Measurements from ENCODE around the gene SYCE3. TPM values are rescaled to one million over a fixed set of nuclear protein-coding genes. Genes with fewer than 3 reads are reported as not detected.
"Not testable (repeated sequence)": the region's sequence is repeated elsewhere in the genome, so short reads cannot be mapped to it uniquely, and the experiment has no call there.

SYCE3 gene
- total and polyA plus RNA-seq, 8 donors: 0.45 to 0.80 (median 0.63) TPM; not detected in 5

GRCh38 chr22:50537765-50538164 lies 25.0 kb downstream of the SYCE3 start:
- Histone ChIP-seq H3K36me3 (no peaks in the 10 kb centered on the region), H3K4me1 (peaks cover 0 to 28% (median 7%) of the 10 kb centered on the region in 3 donors), H3K4me3 (no peak overlapping the region), H3K27me3 (peaks cover 0 to under 1% (median 0%) of the 10 kb centered on the region in 4 donors), H3K9me3 (no peaks in the 10 kb centered on the region), H3K27ac (peak overlapping the region in 2 of 4 donors; percentile 92 to 98)
- intact Hi-C loops (cut with DNase I): no loop called here
- WGBS, 2 donors: 80 to 86% methylated on average over 13 of the region's 13 CpGs
- ATAC-seq (no peak), DNase-seq (no peak), FAIRE-seq (no peak)
- no peak for TF ChIP-seq CTCF (IDR thresholded peaks at IDR 0.05)

- 65 to 67% methylated on average over 3 of the region's 3 CpGs for WGBS, 2 donors
- no peak for TF ChIP-seq CTCF (IDR thresholded peaks at IDR 0.05)
- no peak for DNase-seq
- H3K4me1 ChIP-seq: peaks cover 4 to 34% (median 7%) of the 10 kb centered on the region in 3 donors
- H3K9me3 ChIP-seq: no peaks in the 10 kb centered on the region
- ATAC-seq: no peak
- intact Hi-C loops (cut with DNase I): no loop called here
- no peak overlapping the region for H3K4me3 ChIP-seq
- no peak for FAIRE-seq
- no peak overlapping the region for H3K27ac ChIP-seq
- no peaks in the 10 kb centered on the region for H3K36me3 ChIP-seq
- peaks cover 0 to 3% (median 0%) of the 10 kb centered on the region in 4 donors for H3K27me3 ChIP-seq
Observed at GRCh38 chr22:50536226-50536625, 26.5 kb downstream of the SYCE3 start.

GRCh38 chr22:50535113-50535512 lies 27.6 kb downstream of the SYCE3 start:
- Histone ChIP-seq H3K4me3 (no peak overlapping the region), H3K4me1 (peaks cover 7 to 34% (median 15%) of the 10 kb centered on the region in 3 donors), H3K9me3 (no peaks in the 10 kb centered on the region), H3K27ac (peak overlapping the region in 1 of 4 donors; percentile 22), H3K27me3 (peaks cover 0 to 9% (median 0%) of the 10 kb centered on the region in 4 donors), H3K36me3 (no peaks in the 10 kb centered on the region)
- intact Hi-C loops (cut with DNase I): no loop called here
- FAIRE-seq: no peak
- peak in 1 of 6 donors; percentile 10 for DNase-seq
- no peak for ATAC-seq
- TF ChIP-seq CTCF (IDR thresholded peaks at IDR 0.05): no peak
- WGBS, 2 donors: 70 to 81% methylated on average over 7 to 8 of the region's 8 CpGs

GRCh38 chr22:50533856-50534711 lies 28.6 kb downstream of the SYCE3 start:
- H3K4me3 ChIP-seq; FAIRE-seq; ATAC-seq; H3K36me3 ChIP-seq; H3K9me3 ChIP-seq; H3K27me3 ChIP-seq; intact Hi-C loops (cut with DNase I): not testable (repeated sequence)
- WGBS, 2 donors: 56 to 71% methylated on average over 21 of the region's 21 CpGs
- peaks cover 3 to 28% (median 15%) of the 10 kb centered on the region in 3 donors for H3K4me1 ChIP-seq
- DNase-seq: peak in 1 of 6 donors; percentile 54
- H3K27ac ChIP-seq: peak overlapping the region in 2 of 4 donors; percentile 22 to 94

DNA sequence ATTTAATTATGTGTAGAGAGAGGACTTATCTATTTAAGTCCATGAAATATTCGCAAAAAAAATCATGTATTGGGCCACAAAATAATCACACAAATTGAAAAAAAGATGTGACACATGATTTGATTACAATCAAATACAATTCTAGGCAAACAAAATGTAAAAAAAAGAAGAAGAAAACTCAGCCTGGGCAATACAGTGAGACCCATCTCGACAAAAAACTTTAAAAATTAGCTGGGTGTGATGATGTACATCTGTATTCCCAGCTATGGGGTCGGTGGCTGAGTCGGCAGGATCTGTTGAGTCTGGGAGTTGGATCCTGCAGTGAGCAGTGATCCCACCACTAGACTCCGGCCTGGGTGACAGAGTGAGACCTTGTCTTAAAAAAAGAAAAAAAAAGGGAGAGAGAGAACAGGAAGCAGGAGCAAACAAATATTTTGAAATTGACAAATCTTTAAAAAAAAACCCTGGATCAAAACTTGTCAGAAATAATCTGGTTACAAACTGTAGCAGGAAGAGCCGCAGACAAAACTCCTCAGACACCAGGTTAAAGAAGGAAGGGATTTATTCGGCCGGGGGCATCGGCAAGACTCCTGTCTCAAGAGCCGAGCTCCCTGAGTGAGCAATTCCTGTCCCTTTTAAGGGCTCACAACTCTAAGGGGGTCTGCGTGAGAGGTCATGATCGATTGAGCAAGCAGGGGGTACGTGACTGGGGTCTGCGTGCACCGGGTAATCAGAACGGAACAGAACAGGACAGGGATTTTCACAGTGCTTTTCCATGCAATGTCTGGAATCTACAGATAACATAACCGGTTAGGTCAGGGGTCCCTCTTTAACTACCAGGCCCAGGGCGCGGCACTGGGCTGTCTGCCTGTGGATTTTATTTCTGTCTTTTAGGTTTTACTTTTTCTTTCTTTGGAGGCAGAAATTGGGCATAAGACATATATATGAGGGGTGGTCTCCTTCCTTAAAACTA lies 29.6 kb downstream of the SYCE3 start:
- intact Hi-C loops (cut with DNase I): no loop called here
- no peaks in the 10 kb centered on the region for H3K9me3 ChIP-seq
- H3K27ac ChIP-seq: peak overlapping the region in 2 of 4 donors; percentile 94
- no peak for TF ChIP-seq CTCF (IDR thresholded peaks at IDR 0.05)
- 60 to 67% methylated on average over 19 of the region's 19 CpGs for WGBS, 2 donors
- ATAC-seq (no peak), DNase-seq (no peak), FAIRE-seq (no peak)
- peaks cover 0 to 9% (median 0%) of the 10 kb centered on the region in 4 donors for H3K27me3 ChIP-seq
- peak overlapping the region in 1 of 4 donors; percentile 60 for H3K4me3 ChIP-seq
- peaks cover 0 to 20% (median 15%) of the 10 kb centered on the region in 3 donors for H3K4me1 ChIP-seq
- no peaks in the 10 kb centered on the region for H3K36me3 ChIP-seq

Data from pancreas (tissue), 10 donors.